Stomach (tissue), 4 donors: ENCODE results near the gene P2RY13.

Experiments
- EP300 ChIP-seq: sonication (generic); formaldehyde crosslinking; IDR thresholded peaks from one replicate; pipeline ENCODE4 v1.6.1; 2017; ENCODE audit warnings: antibody characterized with exemption
- POLR2A ChIP-seq, 4 donors: fragments of 450-650 bp; IDR thresholded peaks; one replicate each; pipeline ENCODE4 v1.6.1; 2016; ENCODE audit warnings: antibody characterized with exemption in 4 of 4, control low read depth in 2 of 4, mild to moderate bottlenecking in 1 of 4, moderate library complexity in 1 of 4
- POLR2AphosphoS5 ChIP-seq, 3 donors: sonication (generic); formaldehyde crosslinking; IDR thresholded peaks; one replicate each; pipeline ENCODE4 v1.6.1; 2016; ENCODE audit warnings: antibody characterized with exemption in 3 of 3
- TF ChIP-seq, protein P1 (sequence below), 7 experiments: fragments of 450-650 bp in 4 of 7; fragments of 200-600 bp in 3 of 7; sonication (generic) in 3 of 7; IDR thresholded peaks; one replicate each; pipeline ENCODE4 v1.5.1; 2016 to 2019; ENCODE audit warnings: antibody characterized with exemption in 7 of 7, control low read depth in 2 of 7, mild to moderate bottlenecking in 1 of 7

DNA sequence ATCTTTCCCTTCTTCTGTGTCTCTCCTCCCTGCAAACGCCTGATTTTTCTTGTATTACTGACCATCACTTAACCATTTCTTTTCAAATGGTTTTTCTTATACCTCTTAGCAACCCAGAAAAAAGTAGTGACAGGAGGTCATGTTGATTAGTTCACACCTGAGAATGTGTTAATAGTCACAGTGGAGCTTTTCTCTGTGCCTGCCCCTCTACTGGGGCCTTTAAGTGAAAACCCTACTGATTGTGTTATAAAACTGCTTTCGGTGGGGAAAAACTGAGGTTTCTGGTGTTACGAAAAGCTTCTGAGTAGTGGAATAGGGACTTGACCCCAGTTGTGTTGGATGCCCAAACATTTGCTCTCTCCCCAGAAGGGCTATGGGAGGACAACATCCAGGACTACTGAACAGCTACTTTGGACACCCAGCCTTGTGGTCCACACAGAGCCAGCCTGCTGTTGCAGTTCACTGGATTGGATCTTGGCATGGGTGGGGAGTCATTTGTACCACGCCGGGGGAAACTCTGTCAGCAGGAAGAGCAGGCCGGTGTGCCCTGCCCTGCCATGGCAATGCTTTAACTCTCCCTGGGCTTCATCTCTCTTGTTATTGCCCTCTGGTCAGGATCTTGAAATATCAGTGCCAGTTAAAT is 23.1 kb downstream of the P2RY13 start:
- TF ChIP-seq, protein P1, sequence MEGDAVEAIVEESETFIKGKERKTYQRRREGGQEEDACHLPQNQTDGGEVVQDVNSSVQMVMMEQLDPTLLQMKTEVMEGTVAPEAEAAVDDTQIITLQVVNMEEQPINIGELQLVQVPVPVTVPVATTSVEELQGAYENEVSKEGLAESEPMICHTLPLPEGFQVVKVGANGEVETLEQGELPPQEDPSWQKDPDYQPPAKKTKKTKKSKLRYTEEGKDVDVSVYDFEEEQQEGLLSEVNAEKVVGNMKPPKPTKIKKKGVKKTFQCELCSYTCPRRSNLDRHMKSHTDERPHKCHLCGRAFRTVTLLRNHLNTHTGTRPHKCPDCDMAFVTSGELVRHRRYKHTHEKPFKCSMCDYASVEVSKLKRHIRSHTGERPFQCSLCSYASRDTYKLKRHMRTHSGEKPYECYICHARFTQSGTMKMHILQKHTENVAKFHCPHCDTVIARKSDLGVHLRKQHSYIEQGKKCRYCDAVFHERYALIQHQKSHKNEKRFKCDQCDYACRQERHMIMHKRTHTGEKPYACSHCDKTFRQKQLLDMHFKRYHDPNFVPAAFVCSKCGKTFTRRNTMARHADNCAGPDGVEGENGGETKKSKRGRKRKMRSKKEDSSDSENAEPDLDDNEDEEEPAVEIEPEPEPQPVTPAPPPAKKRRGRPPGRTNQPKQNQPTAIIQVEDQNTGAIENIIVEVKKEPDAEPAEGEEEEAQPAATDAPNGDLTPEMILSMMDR (IDR thresholded peaks at IDR 0.05), result no peak
- TF ChIP-seq EP300 (no peak), POLR2AphosphoS5 (IDR thresholded peaks at IDR 0.05) (no peak), POLR2A (IDR thresholded peaks at IDR 0.05) (no peak)
